ENCODE measurements around the gene NPTX1.

DNA sequence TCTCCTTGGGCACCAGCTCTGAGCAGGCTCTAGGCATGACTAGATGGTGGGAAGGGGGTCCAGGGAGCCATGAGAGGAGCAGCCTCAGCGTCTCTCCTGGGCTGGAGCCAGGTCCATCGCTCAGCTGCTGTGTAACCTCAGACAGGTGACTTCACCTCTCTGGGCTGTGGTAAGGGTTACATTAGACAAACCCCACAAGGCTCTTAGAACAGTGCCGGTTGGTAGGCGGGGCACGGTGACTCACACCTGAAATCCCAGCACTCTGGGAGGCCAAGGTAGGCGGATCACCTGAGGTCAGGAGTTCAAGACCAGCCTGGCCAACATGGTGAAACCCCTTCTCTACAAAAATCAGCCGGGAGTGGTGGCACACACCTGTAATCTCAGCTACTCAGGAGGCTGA, 18.1 kb upstream of the NPTX1 start:
- TF ChIP-seq, protein P1, sequence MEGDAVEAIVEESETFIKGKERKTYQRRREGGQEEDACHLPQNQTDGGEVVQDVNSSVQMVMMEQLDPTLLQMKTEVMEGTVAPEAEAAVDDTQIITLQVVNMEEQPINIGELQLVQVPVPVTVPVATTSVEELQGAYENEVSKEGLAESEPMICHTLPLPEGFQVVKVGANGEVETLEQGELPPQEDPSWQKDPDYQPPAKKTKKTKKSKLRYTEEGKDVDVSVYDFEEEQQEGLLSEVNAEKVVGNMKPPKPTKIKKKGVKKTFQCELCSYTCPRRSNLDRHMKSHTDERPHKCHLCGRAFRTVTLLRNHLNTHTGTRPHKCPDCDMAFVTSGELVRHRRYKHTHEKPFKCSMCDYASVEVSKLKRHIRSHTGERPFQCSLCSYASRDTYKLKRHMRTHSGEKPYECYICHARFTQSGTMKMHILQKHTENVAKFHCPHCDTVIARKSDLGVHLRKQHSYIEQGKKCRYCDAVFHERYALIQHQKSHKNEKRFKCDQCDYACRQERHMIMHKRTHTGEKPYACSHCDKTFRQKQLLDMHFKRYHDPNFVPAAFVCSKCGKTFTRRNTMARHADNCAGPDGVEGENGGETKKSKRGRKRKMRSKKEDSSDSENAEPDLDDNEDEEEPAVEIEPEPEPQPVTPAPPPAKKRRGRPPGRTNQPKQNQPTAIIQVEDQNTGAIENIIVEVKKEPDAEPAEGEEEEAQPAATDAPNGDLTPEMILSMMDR (IDR thresholded peaks at IDR 0.05) = no peak
- TF ChIP-seq POLR2A (IDR thresholded peaks at IDR 0.05) = no peak

All from adrenal gland (tissue), 5 donors.